Mesothelial cell of epicardium (in vitro differentiated cells): Measurements from ENCODE around the gene ANKS1A. TPM values are rescaled to one million over a fixed set of nuclear protein-coding genes. Genes with fewer than 3 reads are reported as not detected.

Source experiments
- DNase-seq, 2 experiments: peaks; one replicate each; pipeline ENCODE4 v3.0.0; 2021; ENCODE audit warnings: low spot score in 2 of 2; ENCODE audit not compliant: unreplicated experiment in 2 of 2
- H3K27ac Mint-ChIP-seq: 2 replicates; pipeline ENCODE4 v1.8.0; 2021; ENCODE audit warnings: mixed read lengths
- H3K27me3 Mint-ChIP-seq: 2 replicates; pipeline ENCODE4 v1.8.0; 2021; ENCODE audit warnings: low read depth, mixed read lengths
- H3K36me3 Mint-ChIP-seq: 2 replicates; pipeline ENCODE4 v1.8.0; 2021; ENCODE audit warnings: mixed read lengths
- H3K4me1 Mint-ChIP-seq: 2 replicates; pipeline ENCODE4 v1.8.0; 2021; ENCODE audit warnings: mixed read lengths
- H3K4me3 Mint-ChIP-seq: 2 replicates; pipeline ENCODE4 v1.8.0; 2021; ENCODE audit warnings: mild to moderate bottlenecking, moderate library complexity, mixed read lengths
- H3K9me3 Mint-ChIP-seq: 2 replicates; pipeline ENCODE4 v1.8.0; 2021; ENCODE audit warnings: mixed read lengths
- total RNA-seq: library from RNA; stranded (reverse); gene quantifications from 3 replicates; pipeline ENCODE4 v1.2.1, GENCODE V29; 2021
- TF ChIP-seq, protein P1 (sequence below): fragments of 200-600 bp; sonication (generic); IDR thresholded peaks from one replicate; pipeline ENCODE4 v1.5.0; 2021; ENCODE audit warnings: antibody characterized with exemption; ENCODE audit not compliant: unreplicated experiment

The ANKS1A gene
- total RNA-seq, 1 donor from 2014 or later, result 30.6 TPM

DNA sequence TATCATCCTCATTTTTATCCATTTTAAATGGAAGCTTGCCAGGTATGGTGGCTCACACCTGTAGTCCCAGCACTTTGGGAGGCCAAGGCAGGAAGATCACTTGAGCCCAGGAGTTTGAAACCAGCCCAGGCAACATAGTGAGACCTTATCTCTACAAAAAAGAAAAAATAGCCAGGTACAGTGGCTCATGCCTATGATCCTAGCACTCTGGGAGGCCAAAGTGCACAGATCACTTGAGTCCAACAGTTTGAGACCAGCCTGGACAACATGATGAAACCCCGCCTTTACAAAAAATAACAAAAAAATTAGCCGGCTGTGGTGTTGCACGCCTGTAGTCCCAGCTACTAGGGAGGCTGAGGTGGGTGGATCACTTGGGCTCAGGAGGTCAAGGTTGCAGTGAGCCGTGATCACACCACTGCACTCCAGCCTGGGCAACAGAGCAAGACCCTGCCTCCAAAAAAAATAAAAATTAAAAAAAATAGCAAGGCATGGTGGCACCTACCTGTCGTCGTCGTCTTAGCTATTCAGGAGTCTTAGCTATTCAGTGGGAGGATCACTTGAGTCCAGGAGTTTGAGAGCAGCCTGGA lies 163.0 kb downstream of the ANKS1A start:
- TF ChIP-seq, protein P1, sequence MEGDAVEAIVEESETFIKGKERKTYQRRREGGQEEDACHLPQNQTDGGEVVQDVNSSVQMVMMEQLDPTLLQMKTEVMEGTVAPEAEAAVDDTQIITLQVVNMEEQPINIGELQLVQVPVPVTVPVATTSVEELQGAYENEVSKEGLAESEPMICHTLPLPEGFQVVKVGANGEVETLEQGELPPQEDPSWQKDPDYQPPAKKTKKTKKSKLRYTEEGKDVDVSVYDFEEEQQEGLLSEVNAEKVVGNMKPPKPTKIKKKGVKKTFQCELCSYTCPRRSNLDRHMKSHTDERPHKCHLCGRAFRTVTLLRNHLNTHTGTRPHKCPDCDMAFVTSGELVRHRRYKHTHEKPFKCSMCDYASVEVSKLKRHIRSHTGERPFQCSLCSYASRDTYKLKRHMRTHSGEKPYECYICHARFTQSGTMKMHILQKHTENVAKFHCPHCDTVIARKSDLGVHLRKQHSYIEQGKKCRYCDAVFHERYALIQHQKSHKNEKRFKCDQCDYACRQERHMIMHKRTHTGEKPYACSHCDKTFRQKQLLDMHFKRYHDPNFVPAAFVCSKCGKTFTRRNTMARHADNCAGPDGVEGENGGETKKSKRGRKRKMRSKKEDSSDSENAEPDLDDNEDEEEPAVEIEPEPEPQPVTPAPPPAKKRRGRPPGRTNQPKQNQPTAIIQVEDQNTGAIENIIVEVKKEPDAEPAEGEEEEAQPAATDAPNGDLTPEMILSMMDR, result no peak
- DNase-seq, result no peak
- Mint-ChIP-seq H3K27me3 (no peaks in the 10 kb centered on the region), H3K9me3 (no peaks in the 10 kb centered on the region), H3K4me1 (no peaks in the 10 kb centered on the region), H3K36me3 (peaks cover 2% of the 10 kb centered on the region), H3K4me3 (no peak overlapping the region), H3K27ac (no peak overlapping the region)

DNA sequence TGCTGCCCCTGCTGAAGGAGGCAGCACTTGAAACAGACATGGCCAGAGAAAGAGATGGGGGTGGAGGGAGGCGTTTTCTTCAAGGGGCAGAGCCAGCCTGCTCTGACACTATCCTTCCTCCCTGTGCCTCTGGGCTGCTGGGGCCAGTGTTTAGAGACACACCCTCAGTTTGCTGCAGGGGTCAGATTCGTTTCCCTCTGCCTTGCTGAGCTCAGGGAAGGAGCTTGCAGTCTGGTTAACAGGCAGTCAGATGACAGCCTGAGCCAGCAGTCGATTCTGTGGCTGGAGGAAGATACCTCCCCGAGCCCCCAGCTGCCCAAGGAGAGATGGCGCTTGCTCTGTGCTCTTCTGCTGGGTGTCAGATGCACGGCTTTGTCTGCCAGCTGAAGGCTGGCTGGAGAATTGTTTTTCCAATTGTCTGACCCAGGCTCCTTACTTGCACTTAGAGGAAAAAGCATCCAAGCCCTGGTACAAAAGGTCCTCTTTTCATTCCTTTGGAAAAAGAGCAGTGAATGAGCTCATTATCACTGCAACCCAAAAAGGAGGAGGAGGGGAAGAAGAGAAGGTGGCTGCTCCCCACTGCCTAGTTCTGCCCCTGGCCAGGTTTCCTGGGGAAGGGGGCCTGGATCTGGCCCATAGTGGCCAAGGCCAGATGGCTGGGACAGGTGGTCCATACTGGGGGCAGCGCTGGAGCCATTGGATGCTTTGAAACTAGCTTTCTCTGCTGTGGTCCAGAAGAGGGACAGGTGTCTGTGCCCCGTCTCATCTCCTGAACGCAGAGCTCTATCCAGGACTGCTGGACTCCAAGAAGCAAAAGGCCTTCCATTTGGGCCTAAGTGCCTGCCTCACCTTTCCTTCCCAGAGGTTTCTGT lies 163.9 kb downstream of the ANKS1A start:
- no peak overlapping the region for H3K27ac Mint-ChIP-seq
- peaks cover 1% of the 10 kb centered on the region for H3K4me1 Mint-ChIP-seq
- no peaks in the 10 kb centered on the region for H3K9me3 Mint-ChIP-seq
- DNase-seq, result no peak
- H3K27me3 Mint-ChIP-seq, result no peaks in the 10 kb centered on the region
- H3K36me3 Mint-ChIP-seq, result peaks cover 2% of the 10 kb centered on the region
- TF ChIP-seq, protein P1, result no peak
- no peak overlapping the region for H3K4me3 Mint-ChIP-seq

DNA sequence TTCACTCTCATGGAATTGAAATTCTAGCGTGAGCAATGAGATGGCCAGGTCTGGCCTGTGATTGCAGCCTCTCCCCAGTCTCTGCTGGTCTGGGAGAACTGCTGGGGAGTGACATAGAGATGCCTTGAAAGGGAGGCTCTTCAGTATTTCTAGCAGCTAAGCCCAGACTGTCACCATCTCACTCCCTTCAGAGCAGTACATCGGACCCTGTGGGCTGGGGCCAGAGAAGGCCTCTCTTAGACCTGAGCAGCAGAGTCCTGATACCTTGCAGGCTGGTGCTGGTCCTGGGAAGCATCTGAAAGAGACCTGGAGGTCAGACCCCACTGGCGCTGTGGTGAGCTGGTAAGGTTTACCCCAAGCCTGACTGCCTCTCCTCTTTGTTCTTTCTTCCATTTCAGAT lies 164.6 kb downstream of the ANKS1A start:
- Mint-ChIP-seq H3K27me3 (no peaks in the 10 kb centered on the region), H3K27ac (no peak overlapping the region), H3K9me3 (no peaks in the 10 kb centered on the region), H3K36me3 (peaks cover 4% of the 10 kb centered on the region), H3K4me3 (no peak overlapping the region), H3K4me1 (peaks cover 1% of the 10 kb centered on the region)
- TF ChIP-seq, protein P1, result no peak
- no peak for DNase-seq

DNA sequence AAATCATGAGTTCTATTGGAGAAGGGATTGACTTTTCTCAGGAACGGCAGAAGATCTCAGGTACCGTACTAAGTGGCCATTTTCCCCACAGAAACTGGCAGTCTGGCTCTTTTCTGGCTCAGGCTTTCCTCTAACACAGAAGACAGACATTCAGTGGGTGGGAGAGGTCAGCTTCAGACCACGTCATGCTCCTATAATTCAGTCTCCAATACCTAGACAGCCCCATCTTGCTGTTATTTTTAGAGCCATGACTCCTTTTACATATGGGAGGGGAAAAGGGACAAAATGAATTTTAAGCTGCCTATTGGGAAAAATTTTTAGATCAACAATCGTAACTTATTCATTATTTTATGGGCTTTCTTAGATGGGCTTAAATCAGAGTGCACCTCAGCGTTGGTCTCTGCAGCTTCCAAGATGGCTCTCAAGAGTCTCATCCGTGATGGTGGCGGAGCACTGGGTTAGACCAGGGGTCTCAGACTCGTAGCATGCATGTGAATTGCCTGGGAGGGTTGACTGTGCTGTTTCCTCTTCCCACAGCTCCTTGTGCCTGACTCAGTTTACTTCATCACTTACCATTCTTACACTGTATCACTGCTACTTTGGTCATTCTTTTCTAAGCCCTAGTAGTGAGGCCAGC lies 165.2 kb downstream of the ANKS1A start:
- TF ChIP-seq, protein P1, result no peak
- DNase-seq, result no peak
- H3K9me3 Mint-ChIP-seq, result no peaks in the 10 kb centered on the region
- no peak overlapping the region for H3K4me3 Mint-ChIP-seq
- peaks cover 1% of the 10 kb centered on the region for H3K4me1 Mint-ChIP-seq
- peaks cover 5% of the 10 kb centered on the region for H3K36me3 Mint-ChIP-seq
- no peak overlapping the region for H3K27ac Mint-ChIP-seq
- no peaks in the 10 kb centered on the region for H3K27me3 Mint-ChIP-seq

DNA sequence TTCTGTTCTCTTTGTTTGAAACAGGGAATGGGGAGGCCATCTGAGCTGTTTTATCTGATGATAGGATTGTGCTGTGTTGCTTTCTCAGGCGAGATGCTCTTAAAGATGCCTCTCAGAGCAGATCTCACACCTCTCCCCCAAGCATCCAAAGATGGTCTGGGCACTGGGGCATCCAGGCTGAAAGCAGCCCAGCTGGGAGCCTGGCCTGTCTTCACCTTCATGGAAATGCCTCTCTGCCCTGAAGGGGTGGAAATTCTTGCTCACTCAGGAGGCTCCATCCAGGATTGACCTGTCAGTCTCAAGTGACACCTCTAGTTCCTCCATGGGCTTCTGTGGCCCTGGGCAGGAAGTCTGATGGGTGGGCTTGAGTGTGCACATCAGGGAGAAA lies 165.7 kb downstream of the ANKS1A start:
- Mint-ChIP-seq H3K27me3 (no peaks in the 10 kb centered on the region), H3K9me3 (no peaks in the 10 kb centered on the region), H3K4me1 (peaks cover 1% of the 10 kb centered on the region), H3K36me3 (peaks cover 5% of the 10 kb centered on the region), H3K4me3 (no peak overlapping the region), H3K27ac (no peak overlapping the region)
- TF ChIP-seq, protein P1, result no peak
- DNase-seq, result no peak
